HG03442 (cell line): ENCODE measurements around the gene RBPJ.

Experiments
- ATAC-seq: cut with Tn5 transposase; IDR thresholded peaks from one replicate; pipeline ENCODE4 v1.9.1; 2021; ENCODE audit warnings: mild to moderate bottlenecking, moderate library complexity; ENCODE audit not compliant: unreplicated experiment

The RBPJ gene

DNA sequence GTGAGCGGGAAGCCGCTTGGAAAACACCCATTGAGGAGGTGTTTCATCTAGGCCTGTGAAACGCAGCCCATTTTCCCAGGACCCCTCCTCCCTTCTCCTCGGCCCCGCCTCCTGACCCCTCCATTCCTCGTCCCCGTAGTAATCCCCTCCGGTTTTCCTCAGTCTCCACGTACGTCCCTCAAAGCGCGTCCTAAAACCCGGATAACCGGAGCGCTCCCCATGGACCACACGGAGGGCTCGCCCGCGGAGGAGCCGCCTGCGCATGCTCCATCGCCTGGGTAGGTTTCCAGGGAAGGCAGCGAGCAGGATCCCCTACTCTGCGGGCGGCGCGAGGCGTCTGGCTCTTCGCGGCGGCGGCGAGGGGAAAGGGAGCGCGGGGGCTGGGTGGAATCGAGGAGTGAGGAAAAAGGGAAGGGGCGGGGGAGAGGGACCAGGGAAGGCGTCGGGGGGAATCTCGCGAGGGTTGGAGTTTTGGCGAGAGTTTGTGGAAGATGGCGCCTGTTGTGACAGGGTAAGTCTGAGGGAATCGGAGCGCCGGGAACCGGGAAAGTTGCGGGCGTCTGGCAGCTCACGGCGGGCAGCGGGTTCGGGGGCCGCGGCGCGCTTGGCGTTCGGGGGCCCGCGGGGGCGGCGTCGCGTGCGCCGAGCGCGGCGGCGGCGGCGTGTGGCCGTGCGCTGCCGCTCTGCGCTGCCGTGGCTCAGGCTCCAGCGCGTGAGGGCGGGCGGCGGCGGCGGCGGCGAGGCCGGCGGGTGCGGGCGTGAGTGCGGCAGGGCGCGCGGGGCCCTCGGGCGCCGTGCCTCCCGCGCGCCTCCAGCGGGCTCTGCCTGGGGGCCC is at the start of gene RBPJ:
Gene RBPJ (plus strand): TSS at position 477 of the 835 bp plus-strand sequence. CDS start 15 bp downstream, at position 492.
- peak; percentile 14 for ATAC-seq

DNA sequence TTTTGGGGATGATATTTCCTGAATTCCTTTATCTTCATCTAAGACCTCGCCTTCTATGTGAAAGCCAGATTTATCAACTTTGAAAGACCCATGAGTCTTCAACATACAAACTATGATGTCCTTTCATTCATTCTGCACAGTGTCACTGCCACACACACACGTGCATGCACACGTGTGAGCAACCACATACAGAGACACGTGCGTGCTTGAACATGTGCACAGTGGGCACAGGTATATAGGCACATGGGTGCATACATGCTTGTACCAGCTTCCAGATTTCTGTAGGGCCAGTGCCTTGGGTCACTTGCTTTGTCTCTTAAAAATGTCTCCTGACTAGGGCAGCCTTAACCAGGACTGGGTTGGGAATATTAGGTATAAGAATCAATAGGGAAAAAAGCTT is 49.1 kb upstream of the RBPJ start:
- no peak for ATAC-seq

DNA sequence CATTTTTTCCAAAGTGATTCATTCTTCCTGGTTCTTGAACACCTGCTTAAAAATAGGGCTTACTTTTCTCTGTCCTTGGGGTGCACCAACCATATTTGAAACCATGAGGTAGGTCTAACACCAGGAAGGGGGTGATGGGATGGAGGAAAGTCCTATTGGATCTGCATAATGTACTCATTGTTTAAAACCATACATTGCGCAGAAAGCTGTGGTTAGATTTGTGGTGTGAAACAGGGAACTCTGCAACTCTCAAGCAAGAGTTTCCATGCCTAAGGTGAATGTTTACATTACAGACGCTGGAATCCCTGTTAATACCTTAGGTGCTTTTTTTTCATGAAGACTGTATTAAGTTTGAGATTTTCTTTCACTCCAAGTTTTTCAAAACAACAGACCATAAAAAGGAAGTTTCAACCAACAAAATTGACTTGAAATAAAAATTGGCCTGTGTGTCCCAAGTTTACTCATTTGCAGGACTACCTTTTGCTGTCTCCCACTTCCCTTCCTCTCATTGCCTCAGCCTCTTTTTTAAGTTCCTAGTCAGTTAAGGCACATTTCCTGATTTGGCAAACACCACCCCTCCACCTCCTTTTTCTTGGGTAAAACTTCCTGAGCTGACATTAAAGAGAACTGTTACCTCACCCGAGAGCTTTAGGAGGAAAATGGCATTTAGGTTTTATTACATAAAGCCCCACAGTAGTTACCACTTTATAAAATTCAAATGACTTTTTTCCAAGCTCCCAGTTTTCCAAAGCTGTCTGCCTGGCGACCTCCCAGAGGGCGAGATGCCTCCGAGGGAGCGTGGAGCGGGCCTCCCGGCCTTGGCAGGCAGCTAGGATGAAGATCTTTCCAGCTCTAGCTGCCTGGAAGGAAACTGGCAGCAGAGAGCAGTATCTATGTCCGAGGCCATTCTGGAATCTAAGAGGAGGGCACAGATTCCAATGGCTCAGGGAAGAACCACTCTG is 47.9 kb upstream of the RBPJ start:
- no peak for ATAC-seq

DNA sequence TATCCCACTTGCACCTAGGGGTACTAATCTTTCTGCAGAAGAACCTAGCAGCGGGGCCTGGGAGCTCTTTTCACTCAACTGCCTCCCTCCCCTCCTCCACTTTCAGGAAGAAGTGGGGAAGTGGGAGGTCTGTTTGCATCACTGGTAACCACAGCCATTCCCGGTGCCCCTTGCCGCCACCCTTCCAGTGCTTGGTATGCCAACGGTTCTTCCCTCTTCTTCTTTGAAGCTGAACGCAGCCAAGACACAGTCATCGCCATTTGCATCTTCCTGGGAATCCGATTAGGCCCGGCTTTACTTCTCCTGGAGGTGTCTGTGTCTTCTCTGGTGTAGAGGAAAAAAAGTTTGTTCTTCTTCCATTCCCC is 47.2 kb upstream of the RBPJ start:
- ATAC-seq: no peak

DNA sequence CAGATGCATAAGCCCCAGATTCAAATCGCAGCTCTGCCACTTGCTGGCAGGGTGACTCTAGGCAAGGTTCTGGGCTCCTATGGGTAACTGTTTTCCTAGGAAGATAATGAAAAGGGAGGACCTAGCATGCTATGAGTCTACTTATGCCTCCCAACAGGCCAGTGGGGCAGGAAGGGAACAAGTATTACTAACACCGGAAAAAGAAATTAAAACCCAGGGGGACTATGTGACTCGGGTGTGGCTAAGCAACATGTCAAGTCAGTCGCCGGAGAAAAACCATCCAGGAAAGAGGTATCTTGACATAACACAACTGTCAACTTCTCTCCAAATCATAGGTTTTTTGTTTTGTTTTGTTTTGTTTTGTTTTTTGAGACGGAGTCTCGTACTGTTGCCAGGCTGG is 45.5 kb upstream of the RBPJ start:
- no peak for ATAC-seq

DNA sequence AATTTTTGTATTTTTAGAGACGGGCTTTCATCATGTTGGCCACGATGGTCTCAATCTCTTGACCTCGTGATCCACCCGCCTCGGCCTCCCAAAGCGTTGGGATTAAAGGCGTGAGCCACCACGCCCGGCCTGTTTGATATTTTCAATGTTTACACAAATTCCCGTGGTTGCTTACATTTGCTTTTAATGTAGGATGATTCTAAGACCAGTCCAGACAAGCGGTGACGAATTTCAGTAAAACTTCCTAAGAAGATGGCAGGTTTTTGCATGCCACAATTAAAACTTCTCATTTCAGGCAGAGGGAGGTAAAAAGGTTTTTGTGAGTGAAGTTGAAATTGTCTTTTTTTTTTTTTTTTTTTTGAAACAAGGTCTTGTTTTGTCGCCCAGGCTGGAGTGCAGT is 41.4 kb upstream of the RBPJ start:
- ATAC-seq: no peak

DNA sequence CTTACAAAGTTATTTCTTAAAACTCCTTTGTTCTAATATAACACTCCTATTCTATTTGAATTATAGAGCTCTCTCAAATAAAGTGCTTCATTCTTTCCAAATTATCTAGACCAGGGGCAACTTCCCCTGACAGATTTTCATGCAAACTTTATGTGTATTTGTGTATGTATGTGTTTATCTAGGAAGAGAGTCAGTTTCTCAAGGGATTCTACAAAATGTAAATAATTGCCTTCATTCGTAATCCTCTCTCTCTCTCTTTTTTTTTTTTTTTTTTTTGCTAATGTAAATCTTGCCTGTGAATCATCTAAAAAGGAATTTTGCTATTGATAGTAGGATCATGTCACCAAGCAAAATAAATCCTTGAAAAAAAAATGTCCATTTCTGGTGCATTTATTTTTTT is 38.9 kb upstream of the RBPJ start:
- no peak for ATAC-seq

DNA sequence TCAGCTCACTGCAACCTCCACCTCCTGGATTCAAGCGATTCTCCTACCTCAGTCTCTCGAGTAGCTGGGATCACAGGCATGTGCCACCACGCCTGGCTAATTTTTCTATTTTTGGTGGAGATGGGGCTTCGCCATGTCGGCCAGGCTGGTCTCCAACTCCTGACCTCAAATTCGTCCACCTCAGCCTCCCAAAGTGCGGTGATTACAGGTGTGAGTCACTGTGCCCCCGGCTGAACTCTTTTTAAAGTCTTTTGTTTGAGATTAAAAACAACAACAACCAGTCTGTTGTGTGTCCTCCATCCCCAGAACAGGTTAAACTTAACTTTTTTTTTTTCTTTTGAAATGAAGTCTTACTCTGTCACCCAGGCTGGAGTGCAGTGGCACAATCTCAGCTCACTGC is 36.3 kb upstream of the RBPJ start:
- no peak for ATAC-seq

DNA sequence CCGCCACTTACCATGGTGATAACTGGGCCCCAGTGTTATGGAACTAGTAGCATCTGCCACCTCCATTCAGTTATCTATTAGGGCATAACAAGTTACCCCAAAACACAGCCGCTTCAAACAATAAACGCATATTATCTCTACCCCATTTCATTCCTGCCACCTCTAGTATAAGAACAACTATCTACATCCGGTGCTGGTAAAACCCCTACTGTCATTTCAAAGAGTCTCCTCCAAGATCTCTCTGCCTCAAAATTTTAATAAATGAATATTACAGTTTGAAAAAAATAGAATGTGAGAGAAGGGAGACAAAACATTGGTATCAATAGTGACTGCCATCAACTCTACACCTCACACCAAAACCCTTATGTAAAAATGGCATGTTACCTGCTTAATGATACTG is 35.5 kb upstream of the RBPJ start:
- no peak for ATAC-seq

DNA sequence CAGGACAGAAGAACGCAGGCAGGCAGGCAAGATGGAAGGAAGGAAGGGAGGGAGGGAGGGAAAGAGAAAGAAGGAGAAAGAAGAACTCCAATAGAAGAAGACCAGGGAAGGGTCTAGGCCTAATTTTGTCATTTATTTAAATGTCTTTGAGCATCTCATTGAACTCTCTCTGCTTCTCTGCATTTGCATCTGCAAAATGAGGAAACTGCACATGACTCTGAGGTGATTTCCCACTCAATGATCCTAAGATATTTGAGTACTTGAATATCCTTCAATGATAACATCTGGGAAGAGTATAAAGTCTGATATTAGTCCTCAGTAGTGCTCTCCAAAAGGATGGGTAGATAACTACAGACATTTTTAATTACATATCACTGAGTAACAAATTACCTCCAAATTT is 33.1 kb upstream of the RBPJ start:
- ATAC-seq: no peak

DNA sequence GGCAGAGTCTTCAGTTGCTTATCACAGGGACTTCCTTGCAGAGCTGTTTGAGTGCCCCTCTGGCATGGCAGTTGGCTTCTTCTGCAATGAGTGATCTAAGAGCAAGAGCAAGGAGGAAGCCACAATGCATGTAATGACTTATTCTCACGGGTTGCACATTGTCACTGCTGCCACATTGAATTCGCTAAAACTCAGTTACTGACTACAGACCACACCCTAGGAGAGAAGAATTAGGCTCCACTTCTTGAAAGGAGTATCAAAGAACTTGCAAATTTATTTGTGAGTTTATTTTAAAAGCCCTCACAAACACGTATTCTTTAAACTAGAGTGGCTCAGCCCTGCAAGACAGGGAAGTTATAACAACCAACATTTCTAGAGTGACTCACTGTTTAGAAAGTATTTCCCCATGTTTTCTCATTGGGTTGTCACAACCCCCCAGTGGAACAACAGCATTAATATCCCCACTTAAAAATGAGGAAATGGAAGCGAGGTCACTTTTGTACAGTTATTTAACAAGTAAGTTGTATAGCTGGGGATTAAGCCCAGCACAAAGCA is 32.4 kb upstream of the RBPJ start:
- ATAC-seq: peak; percentile 86

DNA sequence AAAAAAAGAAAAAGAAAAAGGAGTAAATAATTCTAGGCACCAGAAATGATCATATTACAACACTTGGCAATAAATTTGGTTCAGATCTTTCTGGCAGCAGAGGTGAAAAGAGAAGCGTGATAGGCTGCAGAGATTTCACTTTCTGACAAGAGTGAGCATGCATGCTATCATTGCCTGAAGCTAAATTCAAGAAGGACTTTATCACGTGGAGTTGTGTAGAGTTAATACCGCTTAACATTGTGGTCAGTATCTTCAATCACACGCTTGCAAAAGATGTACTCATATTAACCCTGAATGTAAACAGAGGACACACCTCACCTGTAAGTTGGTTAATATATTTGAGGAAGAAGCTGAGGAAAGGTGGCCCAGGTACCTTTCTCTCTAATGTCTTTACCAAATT is 31.4 kb upstream of the RBPJ start:
- no peak for ATAC-seq

DNA sequence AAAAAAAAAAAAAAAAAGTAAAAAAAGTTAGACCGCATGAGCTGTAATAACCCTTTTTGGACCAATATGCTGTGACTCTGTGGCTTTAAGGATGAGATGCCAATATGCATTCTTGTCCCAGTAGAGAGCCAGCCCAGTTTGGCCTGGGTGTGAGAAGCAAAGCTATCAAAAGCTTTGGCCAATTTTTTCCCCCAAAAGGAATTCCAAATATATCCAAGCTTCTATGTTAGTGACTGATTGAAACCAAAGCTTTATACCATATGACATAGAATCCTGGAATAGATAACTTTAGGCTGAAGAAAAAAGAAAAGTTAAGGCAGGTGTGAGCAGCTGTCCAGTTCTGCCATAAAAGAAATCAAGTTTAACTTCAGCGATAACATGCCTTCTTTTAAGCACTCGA is 30.5 kb upstream of the RBPJ start:
- no peak for ATAC-seq

DNA sequence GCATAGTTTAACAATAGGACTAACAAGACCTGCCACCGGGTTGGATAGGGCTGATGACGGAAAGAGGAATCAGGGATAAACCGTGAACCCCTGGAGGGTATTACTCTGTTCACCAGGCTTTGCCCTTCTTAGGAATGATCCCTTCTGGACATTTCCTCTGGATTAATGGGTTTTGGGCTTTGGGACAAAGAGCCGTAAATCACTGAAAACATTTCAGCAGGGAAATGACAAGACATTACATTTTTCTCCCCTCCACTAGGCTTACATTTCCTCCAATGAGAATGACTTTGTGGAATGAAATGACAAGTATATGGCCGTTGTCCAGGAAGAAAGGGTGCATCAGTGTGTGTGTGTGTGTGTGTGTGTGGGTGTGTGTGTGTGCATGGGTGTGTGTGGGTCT is 25.9 kb upstream of the RBPJ start:
- no peak for ATAC-seq

DNA sequence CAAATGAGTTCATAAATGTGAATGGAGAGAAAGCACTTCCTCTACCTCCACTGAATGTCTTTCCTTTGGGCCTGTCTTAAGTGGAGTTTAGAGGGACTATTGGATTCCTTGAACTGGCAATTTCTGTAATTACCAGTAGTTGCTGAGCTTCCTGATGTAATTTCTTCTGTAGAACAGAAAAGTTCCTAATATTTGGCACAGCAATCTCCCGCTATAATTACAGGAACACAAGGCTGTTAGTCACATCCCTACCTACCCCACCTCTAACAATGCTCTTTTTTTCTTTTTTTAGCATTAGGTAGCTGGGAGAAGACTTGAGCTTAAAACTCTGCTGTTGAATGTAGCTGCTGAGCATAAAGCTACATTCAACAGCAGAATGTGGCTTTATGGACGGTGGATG is 24.8 kb upstream of the RBPJ start:
- no peak for ATAC-seq

DNA sequence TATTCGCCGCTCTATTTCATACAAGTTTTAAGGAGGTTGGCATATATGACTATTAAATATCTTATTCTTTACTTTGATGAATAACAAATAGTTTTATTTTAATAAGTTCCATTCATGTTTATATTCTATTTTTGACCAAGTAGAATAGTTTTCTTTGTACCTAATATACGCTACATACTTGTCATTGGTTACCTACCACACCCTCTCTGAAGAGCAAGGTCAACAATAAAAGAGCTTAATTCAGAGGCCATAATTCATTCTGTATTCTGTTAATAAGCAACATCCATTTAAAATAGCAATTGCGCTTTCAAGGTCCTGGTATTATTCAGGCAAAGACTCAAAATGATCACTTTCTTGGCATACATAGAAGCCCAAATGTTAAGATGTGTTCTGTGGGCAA is 24.3 kb upstream of the RBPJ start:
- no peak for ATAC-seq

DNA sequence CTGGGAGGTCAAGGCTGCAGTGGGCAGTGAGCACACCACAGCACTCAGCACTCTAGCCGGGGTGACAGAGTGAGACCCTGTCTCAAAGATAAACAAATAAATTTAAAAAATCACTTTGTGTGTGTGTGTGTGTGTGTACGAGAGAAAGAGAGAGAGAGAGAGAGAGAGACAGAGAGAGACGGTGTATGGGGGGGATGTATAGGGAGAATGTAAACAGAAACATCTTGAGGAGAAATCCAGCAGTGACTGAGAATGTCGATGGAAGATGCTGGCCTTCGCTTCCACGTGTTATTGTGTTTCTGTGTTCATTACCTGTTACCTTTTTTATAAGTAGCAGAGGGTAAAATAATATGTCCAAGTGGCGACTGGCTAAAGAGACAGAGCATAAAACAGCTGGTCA is 23.6 kb upstream of the RBPJ start:
- no peak for ATAC-seq

DNA sequence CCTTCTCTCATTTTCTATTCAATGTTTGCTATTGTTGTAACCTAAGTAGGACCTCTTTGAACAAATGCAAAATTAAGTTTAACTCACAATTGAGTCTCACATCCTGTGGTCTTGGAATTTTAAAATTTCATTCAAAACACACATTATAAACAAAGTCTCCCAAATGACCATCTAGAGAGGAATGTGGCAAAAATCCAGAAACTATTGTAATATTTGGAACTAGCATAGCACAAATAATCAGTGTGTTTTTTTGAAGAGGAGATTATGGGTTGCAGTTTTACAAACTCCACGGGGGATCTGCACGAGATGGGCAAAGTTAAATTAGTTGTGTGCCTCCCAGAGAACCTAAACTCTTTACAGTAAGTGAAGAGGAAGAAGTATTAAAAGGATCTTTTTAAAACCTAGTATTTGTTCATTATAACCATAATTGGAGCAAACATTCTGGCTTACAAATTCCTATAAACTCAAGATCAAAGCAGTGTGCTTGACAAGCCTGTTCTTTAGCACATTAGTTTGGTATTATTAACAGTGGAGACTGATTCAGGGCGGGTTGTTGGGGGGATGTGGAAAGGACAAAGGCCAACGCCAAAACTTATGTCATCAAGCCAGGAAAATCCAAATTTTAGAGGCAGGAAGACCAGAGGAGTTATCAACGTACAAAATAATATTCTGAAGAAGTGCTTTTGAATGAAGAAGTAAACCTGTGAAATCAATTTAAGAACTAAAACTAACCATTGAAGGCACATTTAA is 22.4 kb upstream of the RBPJ start:
- no peak for ATAC-seq

DNA sequence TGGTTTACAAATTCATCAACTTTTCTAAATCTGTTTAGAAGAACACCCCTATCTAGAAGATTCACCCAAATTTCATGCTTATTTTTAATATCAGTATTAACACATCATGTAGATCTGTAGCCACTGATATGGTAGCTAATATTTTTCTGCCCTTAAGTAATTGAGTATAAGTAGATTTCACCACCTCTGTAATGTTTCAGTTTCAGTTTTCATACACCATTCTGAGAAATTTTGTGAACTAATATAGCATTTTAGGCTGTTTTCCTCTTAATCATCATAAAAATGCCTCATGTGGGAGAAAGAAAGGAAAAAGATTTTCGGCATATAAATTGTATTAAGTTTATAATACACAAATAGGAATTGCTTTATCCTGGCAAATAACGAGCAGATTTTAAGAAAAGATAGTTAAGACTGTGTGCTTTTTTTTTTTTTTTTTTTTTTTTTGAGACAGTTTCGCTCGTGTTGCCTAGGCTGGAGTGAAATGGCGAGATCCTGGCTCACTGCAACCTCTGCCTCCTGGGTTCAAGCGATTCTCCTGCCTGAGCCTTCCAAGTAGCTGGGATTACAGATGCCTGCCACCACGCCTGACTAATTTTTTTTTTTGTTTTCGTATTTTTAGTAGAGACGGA is 21.4 kb upstream of the RBPJ start:
- ATAC-seq: peak; percentile 72
